ENCODE data around the gene L2HGDH.

- no peak for TF ChIP-seq CTCF (IDR thresholded peaks at IDR 0.05; ENCODE audit: poor library complexity)
- no peak for TF ChIP-seq EZH2phosphoT487 (IDR thresholded peaks at IDR 0.05; ENCODE audit: low read depth, severe bottlenecking, unreplicated experiment)
These were observed 74.6 kb downstream of the L2HGDH start for GRCh38 chr14:50237427-50237826.

Measured in hepatocyte (in vitro differentiated cells).